Endothelial cell of hepatic sinusoid (primary cell): ENCODE data around the gene BACH2.
"Not testable (repeated sequence)": the region's sequence is repeated elsewhere in the genome, so short reads cannot be mapped to it uniquely, and the experiment has no call there.

Source experiments
- in situ Hi-C: cut with HindIII; loops from 2 replicates; pipeline ENCODE4 v1.10.0; 2017; ENCODE audit warnings: low sequenced_read_pairs

BACH2 gene

GRCh38 chr6:90166155-90166924 is 130.3 kb downstream of the BACH2 start:
- in situ Hi-C loops: not testable (repeated sequence)

GRCh38 chr6:90162648-90163387 is 133.8 kb downstream of the BACH2 start:
- in situ Hi-C loops: loop anchor here (5.0 kb wide), 1 partner anchor 99 kb away; no protein-coding TSS in a partner anchor

DNA sequence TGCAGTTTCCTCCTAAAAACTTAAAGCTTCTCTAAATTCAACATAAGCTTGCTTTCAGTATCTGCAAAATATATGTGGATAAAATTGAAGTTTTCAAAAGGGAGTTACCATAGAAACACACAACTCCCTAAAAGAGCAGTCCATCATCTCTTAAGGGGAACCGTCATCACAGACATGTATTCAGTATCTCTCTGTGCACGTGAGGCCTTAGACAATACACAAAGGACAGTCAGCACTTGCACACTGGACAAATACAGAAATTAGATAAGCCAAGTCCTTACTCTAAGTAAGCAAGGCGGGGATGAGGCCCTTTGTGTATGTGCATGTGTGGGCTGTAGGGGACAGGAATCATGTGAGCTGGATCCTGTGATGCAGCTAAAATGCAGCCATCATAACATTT is 136.6 kb downstream of the BACH2 start:
- in situ Hi-C loops: loop anchor here (5.0 kb wide), 1 partner anchor 102 kb away; no protein-coding TSS in a partner anchor

- in situ Hi-C loops: no loop called here
Measured at GRCh38 chr6:90159452-90159851, 137.2 kb downstream of the BACH2 start.

- in situ Hi-C loops: no loop called here
Measured at GRCh38 chr6:90158936-90159335, 137.7 kb downstream of the BACH2 start.

DNA sequence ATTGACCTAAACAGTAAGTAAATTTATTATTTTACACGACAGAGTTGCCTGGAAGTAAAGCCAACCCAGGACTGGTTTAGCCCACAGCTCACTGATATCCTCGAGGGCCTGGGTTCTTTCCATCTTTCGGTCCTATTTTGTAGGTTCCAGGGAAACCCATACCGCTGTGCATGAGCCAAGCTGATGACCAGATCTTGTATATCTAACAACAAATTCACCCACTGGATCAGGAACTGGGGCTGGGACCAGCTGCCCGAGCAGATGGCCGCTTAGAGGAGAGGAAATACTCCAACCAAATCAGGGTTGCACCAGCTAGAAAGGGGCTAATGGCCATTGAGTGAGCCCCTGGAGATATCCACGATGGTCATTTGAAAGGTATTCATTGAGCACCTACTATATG is 139.2 kb downstream of the BACH2 start:
- in situ Hi-C loops: no loop called here

DNA sequence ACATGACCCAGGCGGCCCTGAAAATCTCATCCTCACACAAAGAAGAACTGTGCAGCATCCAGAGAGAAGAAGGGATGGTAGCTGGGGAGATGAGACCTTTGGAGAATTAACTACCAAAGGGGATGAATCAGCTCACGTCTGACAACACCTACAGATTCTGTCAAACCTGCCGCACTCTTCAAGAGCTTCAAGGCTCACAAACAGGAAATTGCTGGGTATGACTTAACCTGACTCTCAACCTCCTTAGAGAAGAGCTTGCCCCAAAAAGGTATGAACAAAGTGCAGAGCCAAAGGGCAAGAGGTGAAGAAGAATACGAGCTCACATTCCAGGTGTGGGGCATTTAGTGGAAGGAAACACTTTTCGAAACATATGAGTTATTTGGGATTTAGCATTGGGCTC is 139.8 kb downstream of the BACH2 start:
- in situ Hi-C loops: no loop called here

DNA sequence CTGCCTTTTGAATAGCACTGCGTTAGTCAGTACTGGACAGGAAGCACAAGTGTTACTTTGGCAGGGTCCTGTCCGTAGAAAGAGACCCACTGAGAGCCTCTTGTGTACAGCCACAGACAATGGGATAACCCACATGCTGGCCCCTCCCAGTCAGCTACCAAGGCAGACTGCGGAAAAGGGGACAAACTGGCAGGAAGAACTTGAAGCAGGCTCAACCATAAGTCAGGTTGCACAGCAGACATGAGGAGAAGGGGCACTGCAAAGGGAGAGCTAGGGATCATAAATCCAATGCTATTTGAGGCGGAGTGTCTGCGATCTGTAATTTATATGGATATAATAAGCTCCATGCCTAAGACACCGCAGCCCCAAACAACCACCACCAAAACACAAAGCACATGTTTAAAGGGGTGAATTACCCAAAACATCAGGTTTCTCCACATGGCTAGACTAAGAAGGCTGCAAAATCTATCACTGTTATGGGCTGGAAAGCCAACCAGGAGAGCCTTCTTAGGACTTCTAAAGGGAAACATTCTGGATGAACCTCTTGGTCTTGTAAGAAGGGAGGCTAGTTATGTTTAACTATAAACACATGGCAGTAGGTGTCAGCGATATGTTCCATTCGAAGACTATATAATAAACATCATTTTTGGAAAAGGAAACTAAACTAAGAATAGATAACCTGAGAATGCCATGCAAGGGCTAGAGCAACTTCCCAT is 141.7 kb downstream of the BACH2 start:
- in situ Hi-C loops: no loop called here

DNA sequence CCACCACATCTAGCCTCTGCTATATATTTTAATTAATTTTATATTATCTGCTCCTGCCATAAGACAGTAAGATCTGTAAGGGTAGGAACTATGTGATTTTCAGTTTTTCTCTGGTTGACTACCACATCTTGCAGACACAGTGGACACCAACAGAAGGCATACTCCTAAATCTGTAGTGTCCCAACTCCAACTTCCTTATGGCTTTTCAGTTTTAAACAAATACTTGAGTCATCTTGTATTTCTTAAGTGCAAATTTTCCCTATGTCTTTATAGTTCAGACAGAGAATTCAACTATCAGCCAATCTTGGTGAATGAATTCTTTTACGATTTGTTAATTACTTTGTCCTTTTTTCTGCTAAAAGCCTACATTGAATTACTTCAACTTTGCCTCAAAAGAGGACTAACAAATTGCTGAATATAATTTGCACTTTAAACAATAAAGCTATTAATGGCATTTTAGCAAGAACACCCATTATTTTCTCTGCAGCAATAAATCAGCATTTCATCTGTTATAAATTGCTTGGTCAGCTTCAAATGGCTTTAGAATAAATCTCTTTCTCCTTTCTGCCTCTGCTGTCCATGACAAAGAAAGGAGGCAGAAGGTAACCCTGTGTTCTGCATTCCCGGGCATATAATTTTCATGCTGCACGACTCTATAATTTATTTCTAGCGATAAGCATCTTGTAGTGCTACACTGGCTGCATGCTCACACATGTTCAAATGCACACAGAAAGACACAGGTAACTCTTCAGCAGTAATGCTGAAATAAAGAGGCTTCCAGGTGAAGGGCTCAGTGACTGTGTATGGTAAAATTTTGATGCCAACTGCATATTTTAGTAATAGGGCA is 144.8 kb downstream of the BACH2 start:
- in situ Hi-C loops: no loop called here

DNA sequence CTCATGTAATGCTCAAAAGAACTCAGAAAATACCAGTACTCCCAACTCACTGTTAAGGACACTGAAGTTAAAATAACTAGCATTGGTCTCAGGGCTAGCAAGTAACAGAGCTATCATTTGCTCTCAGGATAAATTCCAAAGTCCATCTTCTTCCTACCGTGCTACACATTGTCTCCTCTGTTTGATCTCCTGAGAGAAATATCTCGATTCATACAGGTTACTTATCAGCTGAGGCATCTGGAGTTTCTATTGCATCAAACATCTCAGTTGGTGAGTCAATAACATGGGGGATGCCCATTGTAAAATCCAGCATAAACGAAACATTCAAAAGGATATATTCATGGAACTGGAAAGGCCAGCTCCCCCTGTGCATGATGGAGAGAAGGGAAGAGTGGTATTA is 147.4 kb downstream of the BACH2 start:
- in situ Hi-C loops: no loop called here

DNA sequence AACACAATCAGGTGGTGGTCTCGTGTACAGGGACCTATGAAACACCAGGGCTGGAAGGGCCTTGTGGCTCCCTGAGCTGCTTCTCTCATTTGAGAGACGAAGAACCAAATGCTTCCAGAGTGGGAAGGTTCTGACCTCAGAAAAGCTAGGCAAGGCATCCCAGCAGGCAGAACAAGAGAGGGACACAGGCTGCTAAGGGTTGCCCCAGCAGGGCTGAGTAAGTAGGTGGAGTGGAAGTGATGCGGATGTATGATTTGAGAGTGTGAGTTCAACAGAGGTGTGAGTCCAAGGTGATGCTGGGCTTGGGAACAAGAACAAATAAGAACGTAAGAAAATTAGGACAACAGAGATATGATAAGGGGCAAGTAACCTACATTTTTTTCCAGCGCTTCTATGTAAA is 147.8 kb downstream of the BACH2 start:
- in situ Hi-C loops: no loop called here

- in situ Hi-C loops: no loop called here
Measured at GRCh38 chr6:90146921-90147649, 149.6 kb downstream of the BACH2 start.

DNA sequence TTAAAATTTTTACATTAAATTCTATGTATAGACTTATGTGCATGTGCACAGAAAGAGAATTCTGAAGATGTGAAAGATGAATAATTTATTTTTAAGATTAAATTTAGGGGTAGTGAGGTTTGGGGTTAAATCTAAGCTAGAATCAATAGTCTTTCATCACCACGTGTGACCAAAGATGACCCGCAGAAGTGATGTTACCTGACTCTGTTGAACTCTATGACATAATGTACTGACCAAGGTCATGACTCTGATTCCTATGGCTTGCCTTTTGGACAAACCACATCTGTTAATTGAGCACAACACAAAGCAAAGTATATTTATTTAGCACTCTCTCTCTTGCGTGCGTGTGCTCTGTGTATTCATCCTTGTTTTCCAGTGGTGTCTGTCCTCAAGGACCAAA is 150.6 kb downstream of the BACH2 start:
- in situ Hi-C loops: no loop called here

DNA sequence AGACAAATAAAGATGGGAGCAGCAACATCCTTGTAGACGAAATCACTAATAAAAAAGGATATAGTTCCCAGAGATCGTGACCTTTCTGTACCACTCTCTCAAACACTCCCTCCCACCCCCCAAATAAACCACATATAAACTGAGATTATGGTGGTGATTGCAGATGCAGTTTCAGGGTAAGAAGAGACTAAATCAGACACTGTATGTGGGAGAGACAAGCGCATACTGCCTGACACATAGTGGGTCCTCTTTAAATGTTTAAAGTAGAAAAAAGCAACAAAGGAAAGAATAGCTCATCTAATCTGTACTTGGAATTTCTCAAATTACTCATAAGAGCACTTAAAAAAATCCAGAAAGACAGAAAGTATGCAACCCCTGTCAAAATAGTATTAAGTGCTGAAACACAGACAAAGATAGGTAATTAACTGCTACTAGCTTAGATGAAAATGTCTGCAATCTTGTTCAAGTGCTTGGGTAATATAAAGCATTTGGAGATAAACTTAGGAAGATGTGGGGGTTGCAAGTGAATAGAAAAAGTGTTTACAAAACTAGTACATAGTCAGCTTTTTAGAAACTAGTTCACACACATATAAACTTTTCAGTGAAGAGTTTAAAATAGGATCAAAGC is 151.6 kb downstream of the BACH2 start:
- in situ Hi-C loops: no loop called here

- in situ Hi-C loops: no loop called here
Measured at GRCh38 chr6:90144396-90144795, 152.2 kb downstream of the BACH2 start.

GRCh38 chr6:90140683-90141082 is 156.0 kb downstream of the BACH2 start:
- in situ Hi-C loops: no loop called here

DNA sequence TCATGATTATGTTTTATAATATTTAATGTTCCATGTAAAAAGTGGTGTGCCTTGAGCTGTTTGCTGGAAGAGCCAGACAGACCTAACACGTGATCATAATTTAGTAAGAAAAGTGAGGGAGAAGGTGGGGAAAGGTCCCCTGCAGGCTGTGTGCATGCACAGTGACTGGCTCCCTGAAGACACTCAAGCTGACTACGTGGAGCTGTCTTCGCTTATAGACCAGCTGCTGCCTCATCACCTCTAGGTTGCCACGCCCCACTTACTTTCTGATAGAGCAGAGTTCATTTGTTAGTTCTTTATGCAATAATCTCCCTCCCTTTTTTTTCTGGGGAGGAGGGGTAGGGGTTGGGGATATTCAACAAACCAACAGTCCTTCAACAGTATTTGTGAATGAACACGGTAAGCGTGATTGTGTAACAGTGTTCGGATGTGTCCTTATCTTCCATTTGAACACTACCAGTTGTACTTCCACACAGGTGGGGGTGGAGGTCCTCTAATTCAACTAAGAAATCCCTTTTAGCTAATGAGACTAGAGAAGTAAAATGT is 157.3 kb downstream of the BACH2 start:
- in situ Hi-C loops: no loop called here

GRCh38 chr6:90136837-90137568 is 159.6 kb downstream of the BACH2 start:
- in situ Hi-C loops: no loop called here

DNA sequence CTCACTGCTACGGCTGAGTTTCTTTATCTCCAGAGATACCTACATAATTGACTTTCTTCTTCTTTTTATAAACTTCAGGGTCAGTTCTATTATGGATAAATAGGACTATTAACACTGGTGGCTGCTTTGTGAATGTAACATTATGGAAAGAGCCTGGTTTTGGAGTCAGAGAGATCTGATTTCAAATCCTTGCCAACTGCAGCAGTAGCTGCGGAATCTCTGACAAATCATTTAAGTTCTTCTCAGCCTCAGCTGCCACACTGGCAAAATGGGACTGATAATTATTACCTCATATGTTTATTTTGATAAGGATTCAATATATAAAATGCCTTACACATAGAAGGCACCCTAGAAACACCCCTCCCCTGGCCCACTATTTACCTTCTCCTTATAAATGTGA is 160.5 kb downstream of the BACH2 start:
- in situ Hi-C loops: no loop called here
